Measurements from ENCODE around the gene YY1.
"Not testable (repeated sequence)": the region's sequence is repeated elsewhere in the genome, so short reads cannot be mapped to it uniquely, and the experiment has no call there.

YY1 gene

DNA sequence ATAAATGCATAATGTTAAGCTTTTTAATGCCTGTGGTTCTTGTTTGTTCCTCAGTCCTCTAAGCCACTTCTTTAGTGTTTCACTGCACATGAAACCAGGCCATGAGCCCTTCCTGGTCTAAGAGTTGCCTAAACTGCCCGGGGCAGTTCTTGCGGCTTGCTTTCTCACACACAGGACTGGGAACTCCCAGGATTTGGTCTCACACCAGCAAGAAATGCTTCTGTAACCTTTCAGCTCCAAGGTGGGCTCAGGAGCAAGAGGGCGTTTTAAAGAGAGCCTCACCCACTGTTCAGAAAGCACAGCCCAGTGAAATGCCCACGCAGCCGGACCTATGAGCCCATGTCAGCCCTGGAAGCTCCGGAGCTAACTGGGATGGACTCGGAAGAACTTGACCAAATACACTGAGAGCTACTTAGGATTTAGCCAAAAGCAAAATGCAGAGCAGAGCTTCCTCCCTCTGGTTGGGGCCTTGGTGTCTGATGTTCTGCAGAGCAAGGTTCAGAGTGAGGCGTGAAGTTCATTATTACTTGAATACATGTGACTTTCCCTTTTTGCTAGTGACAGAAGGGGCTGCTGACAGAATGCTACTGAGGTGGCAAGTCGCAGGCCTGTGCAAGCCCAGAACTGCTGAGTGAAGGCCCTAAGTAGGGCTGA is 43.9 kb downstream of the YY1 start:
- no peaks in the 10 kb centered on the region for H3K9me3 ChIP-seq (ENCODE audit: low read depth, low read length)
- H3K27ac ChIP-seq = peak overlapping the region; percentile 70
- no peak overlapping the region for H3K4me3 ChIP-seq
- DNase-seq (ENCODE audit: low read depth, low spot score) = no peak
- TF ChIP-seq EZH2 (IDR thresholded peaks at IDR 0.05) = no peak
- no peak for TF ChIP-seq POLR2AphosphoS5 (IDR thresholded peaks at IDR 0.05; ENCODE audit: borderline replicate concordance, low read depth, low read length)
- TF ChIP-seq FOXP2 (optimal IDR thresholded peaks at IDR 0.05; ENCODE audit: control extremely low read depth, extremely low read length, insufficient read depth) = no peak
- H3K9ac ChIP-seq (ENCODE audit: insufficient read length) = no peak overlapping the region
- peaks cover 10% of the 10 kb centered on the region for H3K36me3 ChIP-seq (ENCODE audit: insufficient read depth, low read length)

DNA sequence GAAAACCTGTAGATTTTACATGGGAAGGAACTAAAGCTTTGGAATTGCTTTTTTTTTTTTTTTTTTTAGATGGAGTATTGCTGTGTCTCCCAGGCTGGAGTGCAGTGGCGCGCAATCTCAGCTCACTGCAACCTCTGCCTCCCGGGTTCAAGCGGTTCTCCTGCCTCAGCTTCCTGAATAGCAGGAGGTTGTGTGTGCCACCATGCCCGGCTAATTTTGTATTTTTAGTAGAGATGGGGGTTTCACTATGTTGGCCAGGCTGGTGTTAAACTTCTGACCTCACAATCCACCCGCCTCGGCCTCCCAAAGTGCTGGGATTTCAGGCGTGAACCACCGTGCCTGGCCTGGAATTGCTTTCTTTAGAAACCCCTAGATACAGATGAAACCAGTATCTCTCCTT is 44.5 kb downstream of the YY1 start:
- H3K27ac ChIP-seq = peak overlapping the region; percentile 70
- H3K36me3 ChIP-seq (ENCODE audit: insufficient read depth, low read length); H3K9ac ChIP-seq (ENCODE audit: insufficient read length); H3K4me3 ChIP-seq; H3K9me3 ChIP-seq (ENCODE audit: low read depth, low read length); DNase-seq (ENCODE audit: low read depth, low spot score): not testable (repeated sequence)

DNA sequence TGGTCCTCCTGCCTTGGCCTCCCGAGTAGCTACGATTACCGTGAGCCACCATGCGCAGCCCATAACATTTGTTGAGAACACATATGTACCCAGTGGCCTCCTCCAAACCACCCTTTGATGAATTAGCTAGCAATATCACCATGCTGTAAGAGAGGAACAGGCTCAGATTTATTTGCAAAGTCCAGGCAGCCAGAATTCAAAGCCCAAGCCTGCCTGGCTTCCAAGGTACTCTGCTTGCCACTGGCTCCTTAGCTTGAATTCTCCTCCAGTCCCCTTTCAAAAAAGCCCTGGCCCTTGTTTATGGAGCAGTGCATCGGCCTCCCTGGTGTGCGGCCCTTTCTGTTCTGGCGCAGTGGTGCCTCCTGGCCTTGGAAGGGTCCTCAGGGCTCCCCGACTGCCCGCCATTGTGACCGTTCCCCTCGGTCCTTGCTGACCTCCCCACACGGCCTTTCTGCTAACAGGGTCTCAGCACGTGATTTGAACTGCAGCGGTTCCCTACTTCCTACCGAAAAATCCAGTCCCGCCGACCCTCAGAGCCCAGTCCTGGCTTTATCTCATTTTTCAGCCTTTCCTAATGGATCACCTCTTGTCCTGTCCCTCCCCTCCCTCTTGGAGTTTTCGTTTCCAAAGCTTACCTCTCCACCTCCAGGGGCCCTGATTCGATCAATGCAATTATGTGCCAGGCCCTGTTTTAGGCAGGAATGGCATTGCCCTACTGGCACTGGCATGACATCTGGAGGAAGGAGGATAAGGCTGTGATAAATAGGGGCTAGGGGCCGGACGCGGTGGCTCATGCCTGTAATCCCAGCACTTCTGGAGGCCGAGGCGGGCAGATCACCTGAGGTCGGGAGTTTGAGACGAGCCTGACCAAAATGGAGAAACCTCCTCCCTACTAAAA is 45.3 kb downstream of the YY1 start:
- no peak for TF ChIP-seq POLR2AphosphoS5 (IDR thresholded peaks at IDR 0.05; ENCODE audit: borderline replicate concordance, low read depth, low read length)
- TF ChIP-seq EZH2 (IDR thresholded peaks at IDR 0.05) = no peak
- no peak for TF ChIP-seq FOXP2 (optimal IDR thresholded peaks at IDR 0.05; ENCODE audit: control extremely low read depth, extremely low read length, insufficient read depth)
- Histone ChIP-seq H3K9ac (ENCODE audit: insufficient read length) (no peak overlapping the region), H3K27ac (peak overlapping the region; percentile 42), H3K36me3 (ENCODE audit: insufficient read depth, low read length) (peaks cover 4% of the 10 kb centered on the region; the same call in 1 of the 2 replicates), H3K9me3 (ENCODE audit: low read depth, low read length) (no peaks in the 10 kb centered on the region), H3K4me3 (no peak overlapping the region)
- DNase-seq (ENCODE audit: low read depth, low spot score) = no peak

DNA sequence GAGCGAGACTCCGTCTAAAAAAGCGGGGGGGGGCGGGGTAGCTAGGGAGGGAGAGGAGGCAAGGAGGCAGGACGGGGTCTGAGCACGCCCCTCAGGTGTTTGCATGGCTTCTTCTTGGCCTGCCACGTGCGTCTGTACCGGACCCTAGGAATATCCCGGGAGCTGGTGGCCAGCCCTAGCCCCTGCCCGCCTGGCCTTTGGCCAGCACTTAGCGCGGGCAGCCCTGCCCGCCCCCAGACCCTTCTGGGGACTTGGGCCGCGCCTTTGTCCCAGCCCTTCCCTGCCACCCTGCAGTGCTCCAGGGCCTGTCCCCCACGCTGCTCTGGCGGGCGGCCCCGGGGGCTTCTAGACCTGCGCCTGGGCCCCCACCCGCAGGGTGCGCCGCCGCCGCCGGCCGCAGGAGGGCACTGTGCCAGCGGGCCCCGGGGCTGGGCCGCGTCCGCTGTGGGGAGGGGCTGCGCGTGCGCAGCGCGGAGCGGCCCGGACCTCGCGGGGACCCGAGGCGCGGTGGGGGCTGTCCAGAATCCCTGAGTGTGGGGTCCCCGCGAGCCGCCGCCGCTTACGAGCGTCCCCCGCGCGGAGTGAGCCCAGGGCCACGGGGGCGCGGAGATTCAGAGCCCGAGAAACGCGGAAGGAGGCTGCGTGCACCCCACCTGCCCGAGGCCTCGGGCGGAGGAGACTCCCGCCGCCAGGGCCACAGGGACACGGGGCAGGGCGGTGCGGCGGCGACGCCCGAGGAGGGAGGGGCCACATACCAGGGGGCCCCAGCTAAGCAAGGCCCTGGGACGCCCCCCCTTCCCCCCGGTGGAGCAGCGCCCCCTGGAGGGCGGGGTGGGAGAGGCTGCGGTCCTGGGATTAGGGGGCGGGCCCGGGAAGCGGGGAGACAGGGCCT is 46.3 kb downstream of the YY1 start:
- Histone ChIP-seq H3K9me3 (ENCODE audit: low read depth, low read length) (no peaks in the 10 kb centered on the region), H3K9ac (ENCODE audit: insufficient read length) (peak overlapping the region; percentile 92), H3K27ac (peak overlapping the region; percentile 91), H3K36me3 (ENCODE audit: insufficient read depth, low read length) (peaks cover 4% of the 10 kb centered on the region; the same call in 1 of the 2 replicates), H3K4me3 (peak overlapping the region; percentile 90)
- TF ChIP-seq EZH2 (IDR thresholded peaks at IDR 0.05) = no peak
- peak; percentile 73; the same call in 1 of the 2 replicates for TF ChIP-seq POLR2AphosphoS5 (IDR thresholded peaks at IDR 0.05; ENCODE audit: borderline replicate concordance, low read depth, low read length)
- no peak for DNase-seq (ENCODE audit: low read depth, low spot score)

DNA sequence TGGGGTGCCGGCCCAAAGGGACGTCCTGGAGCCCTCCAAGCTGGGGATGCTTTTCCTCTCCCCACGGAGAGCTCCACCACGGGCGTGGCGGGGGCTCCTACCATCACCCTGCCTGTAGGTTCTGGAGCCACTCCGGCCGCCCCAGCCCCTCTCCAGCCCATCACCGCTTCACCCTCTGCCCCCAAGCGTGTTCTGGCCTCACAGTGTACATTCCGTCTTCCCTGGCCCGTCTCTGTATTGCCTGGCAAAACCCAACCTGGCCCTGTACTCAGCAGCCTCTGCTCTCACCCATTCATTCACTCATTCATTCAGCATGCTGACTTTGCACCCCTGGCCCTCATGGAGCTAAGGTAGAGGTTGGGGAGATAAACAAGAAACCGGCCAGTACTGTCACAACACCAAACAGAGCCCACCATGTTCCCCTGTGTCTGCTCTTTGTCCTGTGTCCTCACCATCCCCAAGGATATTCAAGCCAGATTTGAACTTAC is 47.0 kb downstream of the YY1 start:
- peak overlapping the region; percentile 92 for H3K9ac ChIP-seq (ENCODE audit: insufficient read length)
- no peak for DNase-seq (ENCODE audit: low read depth, low spot score)
- H3K9me3 ChIP-seq (ENCODE audit: low read depth, low read length) = no peaks in the 10 kb centered on the region
- no peaks in the 10 kb centered on the region for H3K36me3 ChIP-seq (ENCODE audit: insufficient read depth, low read length)
- TF ChIP-seq FOXP2 (optimal IDR thresholded peaks at IDR 0.05; ENCODE audit: control extremely low read depth, extremely low read length, insufficient read depth) (no peak), EZH2 (IDR thresholded peaks at IDR 0.05) (no peak), POLR2AphosphoS5 (IDR thresholded peaks at IDR 0.05; ENCODE audit: borderline replicate concordance, low read depth, low read length) (no peak)
- H3K27ac ChIP-seq = no peak overlapping the region
- peak overlapping the region; percentile 90 for H3K4me3 ChIP-seq

DNA sequence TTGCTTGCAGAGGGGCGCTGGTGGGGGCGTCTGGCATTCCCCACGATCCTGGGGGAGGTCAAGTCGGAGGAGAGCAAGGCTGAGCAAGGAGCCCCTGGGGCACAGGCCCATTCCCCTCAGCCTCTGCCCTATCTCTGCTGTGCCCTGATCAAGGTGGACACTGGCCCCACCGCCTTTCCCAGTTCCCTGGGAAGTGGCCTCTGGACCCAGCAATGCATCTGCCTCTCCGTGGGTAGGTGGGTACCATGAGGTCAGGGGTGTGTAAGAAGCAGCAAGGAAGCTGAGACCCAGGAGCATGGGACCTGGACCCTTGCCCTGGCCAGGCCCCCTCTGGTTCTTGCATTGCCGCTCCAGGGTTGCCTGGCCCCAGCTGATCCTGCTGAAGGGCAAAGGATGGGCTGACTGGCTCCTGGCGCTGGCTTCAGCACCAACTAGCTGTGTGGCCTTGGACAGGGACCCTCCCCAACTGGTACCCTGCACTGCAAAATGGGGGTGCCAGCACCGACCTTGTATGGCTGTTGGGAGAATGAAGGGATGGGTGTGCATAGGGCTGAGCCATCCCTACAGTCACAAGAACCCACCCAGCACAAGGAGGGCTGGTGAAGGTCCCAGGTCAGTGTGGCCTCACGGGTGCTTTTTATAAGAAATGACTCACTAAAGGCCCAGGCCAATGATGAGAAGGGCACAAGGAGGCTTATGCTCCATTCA is 47.7 kb downstream of the YY1 start:
- Histone ChIP-seq H3K9ac (ENCODE audit: insufficient read length) (no peak overlapping the region), H3K9me3 (ENCODE audit: low read depth, low read length) (no peaks in the 10 kb centered on the region), H3K27ac (no peak overlapping the region), H3K36me3 (ENCODE audit: insufficient read depth, low read length) (no peaks in the 10 kb centered on the region), H3K4me3 (no peak overlapping the region)
- TF ChIP-seq FOXP2 (optimal IDR thresholded peaks at IDR 0.05; ENCODE audit: control extremely low read depth, extremely low read length, insufficient read depth) (no peak), EZH2 (IDR thresholded peaks at IDR 0.05) (no peak), POLR2AphosphoS5 (IDR thresholded peaks at IDR 0.05; ENCODE audit: borderline replicate concordance, low read depth, low read length) (no peak)
- DNase-seq (ENCODE audit: low read depth, low spot score) = no peak

DNA sequence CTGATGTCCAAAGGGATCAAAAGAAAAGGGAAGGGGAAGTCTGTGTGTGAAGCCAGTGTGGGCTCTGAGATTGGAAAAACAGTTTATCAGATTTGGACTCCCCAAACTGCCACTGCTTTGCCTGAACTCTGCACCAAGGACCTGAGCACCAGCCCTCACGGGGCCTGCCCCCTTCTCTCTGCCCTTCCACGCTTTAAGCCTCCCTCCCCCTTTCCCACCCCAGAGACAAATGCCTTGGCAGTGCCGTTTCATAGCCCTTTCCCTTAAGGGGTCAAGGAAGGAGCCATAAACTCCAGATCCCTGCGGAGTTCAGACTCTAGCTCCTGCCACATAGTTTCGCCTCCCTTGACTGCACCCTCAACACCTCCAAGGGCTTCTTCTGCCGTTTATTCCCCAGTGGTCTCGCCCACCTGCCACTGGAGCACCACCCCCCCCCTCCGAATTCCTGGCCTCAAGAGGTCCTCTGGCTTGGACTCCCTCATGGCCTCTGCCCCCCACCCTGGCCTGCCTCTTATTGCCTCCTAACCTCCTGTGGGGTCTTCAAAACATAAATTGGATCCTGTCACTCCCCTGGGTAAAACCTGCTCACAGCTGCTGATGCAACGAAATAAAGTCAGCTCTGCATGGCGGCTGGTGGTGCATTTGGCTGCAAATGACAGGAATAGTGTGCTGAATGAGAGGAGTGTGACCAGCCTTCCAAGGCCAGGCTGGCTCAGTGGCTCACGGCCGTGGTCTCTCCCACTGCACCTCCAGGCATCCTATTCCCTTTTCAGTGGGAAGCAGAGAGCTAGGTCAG is 48.5 kb downstream of the YY1 start:
- H3K9ac ChIP-seq (ENCODE audit: insufficient read length) = no peak overlapping the region
- no peaks in the 10 kb centered on the region for H3K9me3 ChIP-seq (ENCODE audit: low read depth, low read length)
- no peak overlapping the region for H3K27ac ChIP-seq
- H3K4me3 ChIP-seq = no peak overlapping the region
- DNase-seq (ENCODE audit: low read depth, low spot score) = no peak
- TF ChIP-seq POLR2AphosphoS5 (IDR thresholded peaks at IDR 0.05; ENCODE audit: borderline replicate concordance, low read depth, low read length) (no peak), FOXP2 (optimal IDR thresholded peaks at IDR 0.05; ENCODE audit: control extremely low read depth, extremely low read length, insufficient read depth) (no peak)
- no peaks in the 10 kb centered on the region for H3K36me3 ChIP-seq (ENCODE audit: insufficient read depth, low read length)

DNA sequence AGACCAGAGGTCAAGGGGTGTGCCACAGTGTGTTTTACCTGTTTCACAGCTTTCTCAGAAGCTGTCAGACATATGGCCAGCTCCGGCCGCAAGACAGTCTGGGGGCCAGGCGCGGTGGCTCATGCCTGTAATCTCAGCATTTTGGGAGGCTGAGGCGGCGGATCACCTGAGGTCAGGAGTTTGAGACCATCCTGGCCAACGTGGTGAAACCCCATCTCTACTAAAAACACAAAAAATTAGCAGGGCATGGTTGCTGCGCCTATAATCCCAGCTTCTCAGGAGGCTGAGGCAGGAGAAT is 49.0 kb downstream of the YY1 start:
- not testable (repeated sequence) for H3K27ac ChIP-seq; H3K4me3 ChIP-seq; H3K9me3 ChIP-seq (ENCODE audit: low read depth, low read length); DNase-seq (ENCODE audit: low read depth, low spot score); H3K36me3 ChIP-seq (ENCODE audit: insufficient read depth, low read length); H3K9ac ChIP-seq (ENCODE audit: insufficient read length)

All from SK-N-MC (cell line).